Neuron (in vitro differentiated cells): Measurements from ENCODE around the gene EVA1B.

Experiments used
- H2AFZ ChIP-seq: one replicate; pipeline ENCODE4 v1.6.1; 2013; ENCODE audit warnings: low read depth, mild to moderate bottlenecking, inconsistent platforms, low read length, moderate library complexity
- H3K27me3 ChIP-seq: one replicate; pipeline ENCODE4 v1.6.1; 2013; ENCODE audit warnings: low read length; ENCODE audit not compliant: insufficient read depth
- H3K36me3 ChIP-seq: one replicate; pipeline ENCODE4 v1.6.1; 2013; ENCODE audit warnings: low read length; ENCODE audit not compliant: insufficient read depth
- H3K4me1 ChIP-seq: one replicate; pipeline ENCODE4 v1.6.1; 2013; ENCODE audit warnings: low read length; ENCODE audit not compliant: insufficient read depth
- H3K4me3 ChIP-seq: 2 replicates; pipeline ENCODE4 v1.5.1; 2013; ENCODE audit warnings: mild to moderate bottlenecking, low read length, moderate library complexity
- H3K9me3 ChIP-seq: one replicate; pipeline ENCODE4 v1.6.1; 2013; ENCODE audit warnings: low read length

Gene EVA1B

GRCh38 chr1:36323636-36324352 lies at the start of gene EVA1B:
Gene EVA1B, minus strand, starts transcription at chr1:36323645. Its CDS starts 608 bp downstream, at chr1:36323037.
- Histone ChIP-seq H3K27me3 (no peaks in the 10 kb centered on the region), H3K9me3 (no peaks in the 10 kb centered on the region), H2AFZ (no peak within 1 kb of the TSS), H3K36me3 (peaks cover 24% of the 10 kb centered on the region), H3K4me3 (peak within 1 kb of the TSS; percentile 46), H3K4me1 (peaks cover 20% of the 10 kb centered on the region)

- Histone ChIP-seq H3K27me3 (no peaks in the 10 kb centered on the region), H2AFZ (no peak overlapping the region), H3K4me1 (peaks cover 30% of the 10 kb centered on the region), H3K9me3 (no peaks in the 10 kb centered on the region), H3K4me3 (no peak overlapping the region), H3K36me3 (peaks cover 8% of the 10 kb centered on the region)
Measured at GRCh38 chr1:36372617-36373016, 49.2 kb upstream of the EVA1B start.

- no peak overlapping the region for H2AFZ ChIP-seq
- H3K4me1 ChIP-seq, result peaks cover 29% of the 10 kb centered on the region
- no peaks in the 10 kb centered on the region for H3K9me3 ChIP-seq
- no peak overlapping the region for H3K4me3 ChIP-seq
- H3K27me3 ChIP-seq, result no peaks in the 10 kb centered on the region
- peaks cover 5% of the 10 kb centered on the region for H3K36me3 ChIP-seq
Measured at GRCh38 chr1:36369061-36369861, 45.8 kb upstream of the EVA1B start.

GRCh38 chr1:36367798-36368197 lies 44.4 kb upstream of the EVA1B start:
- Histone ChIP-seq H2AFZ (no peak overlapping the region), H3K4me1 (peaks cover 14% of the 10 kb centered on the region), H3K4me3 (no peak overlapping the region), H3K27me3 (no peaks in the 10 kb centered on the region), H3K36me3 (peaks cover 5% of the 10 kb centered on the region), H3K9me3 (no peaks in the 10 kb centered on the region)

GRCh38 chr1:36367066-36367465 lies 43.6 kb upstream of the EVA1B start:
- peaks cover 10% of the 10 kb centered on the region for H3K4me1 ChIP-seq
- no peaks in the 10 kb centered on the region for H3K9me3 ChIP-seq
- peaks cover 11% of the 10 kb centered on the region for H3K36me3 ChIP-seq

GRCh38 chr1:36366091-36366661 lies 42.7 kb upstream of the EVA1B start:
- Histone ChIP-seq H3K4me3 (no peak overlapping the region), H3K9me3 (no peaks in the 10 kb centered on the region), H2AFZ (no peak overlapping the region), H3K36me3 (peaks cover 14% of the 10 kb centered on the region), H3K27me3 (no peaks in the 10 kb centered on the region), H3K4me1 (peaks cover 10% of the 10 kb centered on the region)

More at GRCh38 chr1:36367066-36367465, 43.6 kb upstream of the EVA1B start:
- Histone ChIP-seq H3K27me3 (no peaks in the 10 kb centered on the region), H2AFZ (no peak overlapping the region), H3K4me3 (no peak overlapping the region)

- Histone ChIP-seq H3K27me3 (no peaks in the 10 kb centered on the region), H2AFZ (no peak overlapping the region), H3K4me3 (no peak overlapping the region), H3K4me1 (peaks cover 10% of the 10 kb centered on the region), H3K9me3 (no peaks in the 10 kb centered on the region), H3K36me3 (peaks cover 17% of the 10 kb centered on the region)
Measured at GRCh38 chr1:36365381-36365780, 41.9 kb upstream of the EVA1B start.

- Histone ChIP-seq H3K4me1 (no peaks in the 10 kb centered on the region), H3K4me3 (no peak overlapping the region), H2AFZ (no peak overlapping the region), H3K9me3 (no peaks in the 10 kb centered on the region), H3K27me3 (no peaks in the 10 kb centered on the region), H3K36me3 (peaks cover 52% of the 10 kb centered on the region)
Measured at GRCh38 chr1:36359911-36360550, 36.6 kb upstream of the EVA1B start.

GRCh38 chr1:36359383-36359782 lies 35.9 kb upstream of the EVA1B start:
- H3K9me3 ChIP-seq, result no peaks in the 10 kb centered on the region
- no peaks in the 10 kb centered on the region for H3K27me3 ChIP-seq
- no peak overlapping the region for H3K4me3 ChIP-seq
- H3K36me3 ChIP-seq, result peaks cover 59% of the 10 kb centered on the region
- H3K4me1 ChIP-seq, result no peaks in the 10 kb centered on the region
- H2AFZ ChIP-seq, result no peak overlapping the region

- Histone ChIP-seq H3K4me1 (no peaks in the 10 kb centered on the region), H3K27me3 (no peaks in the 10 kb centered on the region), H3K9me3 (no peaks in the 10 kb centered on the region), H2AFZ (no peak overlapping the region), H3K36me3 (peaks cover 65% of the 10 kb centered on the region), H3K4me3 (no peak overlapping the region)
Measured at GRCh38 chr1:36358514-36359084, 35.2 kb upstream of the EVA1B start.

- Histone ChIP-seq H3K4me3 (no peak overlapping the region), H3K36me3 (peaks cover 63% of the 10 kb centered on the region), H3K4me1 (peaks cover 26% of the 10 kb centered on the region), H3K27me3 (no peaks in the 10 kb centered on the region), H2AFZ (no peak overlapping the region), H3K9me3 (no peaks in the 10 kb centered on the region)
Measured at GRCh38 chr1:36355811-36356210, 32.4 kb upstream of the EVA1B start.

- Histone ChIP-seq H3K4me1 (peaks cover 29% of the 10 kb centered on the region), H2AFZ (no peak overlapping the region), H3K36me3 (peaks cover 56% of the 10 kb centered on the region)
Measured at GRCh38 chr1:36354486-36354885, 31.0 kb upstream of the EVA1B start.

More at GRCh38 chr1:36354486-36354885, 31.0 kb upstream of the EVA1B start:
- no peaks in the 10 kb centered on the region for H3K9me3 ChIP-seq
- no peak overlapping the region for H3K4me3 ChIP-seq
- no peaks in the 10 kb centered on the region for H3K27me3 ChIP-seq
